NCI-H526 treated with DMSO at 0.1 percent for 48 hours (cell line): Measurements from ENCODE around the gene TNFRSF4.

Experiments used
- DNase-seq: peaks from one replicate; lab custom pipeline; 2025; lab: John Stamatoyannopoulos, UW

The TNFRSF4 gene

GRCh38 chr1:1232796-1233566 lies 19.0 kb upstream of the TNFRSF4 start:
- no peak for DNase-seq

GRCh38 chr1:1232208-1232795 lies 18.3 kb upstream of the TNFRSF4 start, which contains the start of gene B3GALT6:
B3GALT6 (plus strand) TSS chr1:1232237; CDS start chr1:1232279, 42 bp downstream.
- DNase-seq = no peak

- peak; percentile 91 for DNase-seq
These were observed 17.7 kb upstream of the TNFRSF4 start, which contains the start of gene SDF4 for GRCh38 chr1:1231400-1232207. SDF4 (minus strand) TSS chr1:1232001; CDS start chr1:1228772, 3,229 bp downstream.

GRCh38 chr1:1230656-1231399 lies 16.9 kb upstream of the TNFRSF4 start:
- DNase-seq = peak; percentile 37

- no peak for DNase-seq
These were observed 15.8 kb upstream of the TNFRSF4 start for GRCh38 chr1:1229770-1230169.

- no peak for DNase-seq
These were observed 14.8 kb upstream of the TNFRSF4 start for GRCh38 chr1:1228596-1229321.

- no peak for DNase-seq
These were observed 14.2 kb upstream of the TNFRSF4 start for GRCh38 chr1:1228187-1228586.

GRCh38 chr1:1227386-1227785 lies 13.4 kb upstream of the TNFRSF4 start:
- DNase-seq = no peak

GRCh38 chr1:1226566-1227362 lies 12.8 kb upstream of the TNFRSF4 start:
- no peak for DNase-seq

GRCh38 chr1:1225913-1226312 lies 12.0 kb upstream of the TNFRSF4 start:
- no peak for DNase-seq

- no peak for DNase-seq
These were observed 11.4 kb upstream of the TNFRSF4 start for GRCh38 chr1:1225238-1225845.

- DNase-seq = no peak
These were observed 9.9 kb upstream of the TNFRSF4 start for GRCh38 chr1:1223891-1224290.

- no peak for DNase-seq
These were observed 9.4 kb upstream of the TNFRSF4 start for GRCh38 chr1:1223321-1223720.

- no peak for DNase-seq
These were observed 8.7 kb upstream of the TNFRSF4 start for GRCh38 chr1:1222575-1223225.

- DNase-seq = no peak
These were observed 8.1 kb upstream of the TNFRSF4 start for GRCh38 chr1:1221887-1222574.

- DNase-seq = no peak
These were observed 6.2 kb upstream of the TNFRSF4 start for GRCh38 chr1:1220197-1220596.

- DNase-seq = no peak
These were observed 5.4 kb upstream of the TNFRSF4 start for GRCh38 chr1:1219341-1219740.

GRCh38 chr1:1218524-1219200 lies 4.7 kb upstream of the TNFRSF4 start:
- DNase-seq = no peak
